ENCODE results near the gene CACNA1C.

GRCh38 chr12:2513141-2514037 lies 460.6 kb downstream of the CACNA1C start:
- no peak for TF ChIP-seq CTCF (IDR thresholded peaks at IDR 0.05)
- no peak for TF ChIP-seq POLR2A (IDR thresholded peaks at IDR 0.05)
- TF ChIP-seq EP300 (IDR thresholded peaks at IDR 0.05), result no peak

Measured in tibial nerve (tissue), 4 donors.